ENCODE results near the gene SLC25A48.

SLC25A48 gene

GRCh38 chr5:135886136-135886535 is 51.7 kb downstream of the SLC25A48 start:
- DNase-seq: no peak

- peak; percentile 25 for DNase-seq
These were observed 53.0 kb downstream of the SLC25A48 start for GRCh38 chr5:135887447-135887864.

- no peak for DNase-seq
These were observed 53.6 kb downstream of the SLC25A48 start for GRCh38 chr5:135887881-135888614.

GRCh38 chr5:135890296-135890695 is 55.8 kb downstream of the SLC25A48 start:
- no peak for DNase-seq

GRCh38 chr5:135890867-135891266 is 56.4 kb downstream of the SLC25A48 start:
- no peak for DNase-seq

- no peak for DNase-seq
These were observed 56.8 kb downstream of the SLC25A48 start for GRCh38 chr5:135891268-135891667.

GRCh38 chr5:135891791-135892190 is 57.3 kb downstream of the SLC25A48 start:
- no peak for DNase-seq

- DNase-seq: no peak
These were observed 59.8 kb downstream of the SLC25A48 start for GRCh38 chr5:135894276-135894675.

GRCh38 chr5:135894789-135895188 is 60.3 kb downstream of the SLC25A48 start:
- DNase-seq: no peak

GRCh38 chr5:135895474-135896006 is 61.1 kb downstream of the SLC25A48 start, which contains the start of gene IL9:
Gene IL9 (minus strand): TSS chr5:135895841. CDS start chr5:135895816, 25 bp downstream.
- DNase-seq: no peak

- DNase-seq: no peak
These were observed 64.2 kb downstream of the SLC25A48 start for GRCh38 chr5:135898651-135899050.

- DNase-seq: no peak
These were observed 65.8 kb downstream of the SLC25A48 start for GRCh38 chr5:135900276-135900675.

GRCh38 chr5:135901633-135902032 is 67.2 kb downstream of the SLC25A48 start:
- no peak for DNase-seq

GRCh38 chr5:135905144-135905543 is 70.7 kb downstream of the SLC25A48 start:
- DNase-seq: no peak

GRCh38 chr5:135913713-135914626 is 79.5 kb downstream of the SLC25A48 start:
- DNase-seq: no peak

GRCh38 chr5:135915466-135916001 is 81.1 kb downstream of the SLC25A48 start:
- no peak for DNase-seq

GRCh38 chr5:135916638-135917263 is 82.3 kb downstream of the SLC25A48 start:
- DNase-seq: no peak

GRCh38 chr5:135920199-135920598 is 85.7 kb downstream of the SLC25A48 start:
- no peak for DNase-seq

GRCh38 chr5:135921388-135921787 is 86.9 kb downstream of the SLC25A48 start:
- no peak for DNase-seq

- DNase-seq: peak; percentile 26
These were observed 95.8 kb downstream of the SLC25A48 start for GRCh38 chr5:135930029-135930948.

- DNase-seq: no peak
These were observed 96.5 kb downstream of the SLC25A48 start for GRCh38 chr5:135930949-135931295.

- no peak for DNase-seq
These were observed 100.5 kb downstream of the SLC25A48 start for GRCh38 chr5:135934939-135935338.
